CD14-positive monocyte (primary cell): ENCODE results near the gene PCCA. TPM values are rescaled to one million over a fixed set of nuclear protein-coding genes. Genes with fewer than 3 reads are reported as not detected.

Experiments used
- DNase-seq, 3 donors: peaks; one replicate each; pipeline ENCODE4 v3.0.0-alpha.2; 2011 to 2022
- H2AFZ ChIP-seq: 2 replicates; pipeline ENCODE4 v1.6.0; 2012; ENCODE audit warnings: mild to moderate bottlenecking, low read depth, low read length, inconsistent platforms; ENCODE audit not compliant: insufficient read depth, poor library complexity, severe bottlenecking
- H3K27ac ChIP-seq, 2 donors: 1 replicate in 1 of 2; 2 replicates in 1 of 2; pipeline ENCODE4 v1.5.1; 2012 to 2013; ENCODE audit warnings: low read length in 2 of 2, control low read depth in 1 of 2, inconsistent platforms in 1 of 2, low read depth in 1 of 2, mild to moderate bottlenecking in 1 of 2
- H3K27me3 ChIP-seq, 2 donors: one replicate each; pipeline versions ENCODE4 v1.6.0 to v1.6.1; 2011 to 2013; ENCODE audit warnings: low read length in 2 of 2; ENCODE audit not compliant: control insufficient read depth in 2 of 2, insufficient read depth in 2 of 2
- H3K36me3 ChIP-seq, 2 donors: replicated peaks in 1 of 2; 1 replicate in 1 of 2; 2 replicates in 1 of 2; pipeline versions ENCODE4 v1.5.1 to v1.6.1; 2012 to 2013; ENCODE audit warnings: low read length in 2 of 2, control low read depth in 1 of 2, inconsistent platforms in 1 of 2, mild to moderate bottlenecking in 1 of 2; ENCODE audit not compliant: insufficient read depth in 2 of 2, control insufficient read depth in 1 of 2
- H3K4me1 ChIP-seq, 2 donors: 1 replicate in 1 of 2; 2 replicates in 1 of 2; pipeline versions ENCODE4 v1.5.1 to v1.6.1; 2012 to 2013; ENCODE audit warnings: low read length in 2 of 2, control low read depth in 1 of 2, inconsistent platforms in 1 of 2, mild to moderate bottlenecking in 1 of 2, moderate library complexity in 1 of 2; ENCODE audit not compliant: insufficient read depth in 2 of 2, control insufficient read depth in 1 of 2
- H3K4me2 ChIP-seq: replicated peaks from 2 replicates; pipeline ENCODE3; 2012; ENCODE audit warnings: low read length, moderate library complexity, mild to moderate bottlenecking; ENCODE audit not compliant: poor library complexity, severe bottlenecking; ENCODE audit errors: extremely low read depth
- H3K4me3 ChIP-seq, 3 experiments: fragments of 200-600 bp in 1 of 3; sonication (generic) in 1 of 3; replicated peaks in 1 of 3; 1 replicate in 2 of 3; 2 replicates in 1 of 3; pipeline ENCODE4 v1.5.1; 2011 to 2013; ENCODE audit warnings: low read length in 3 of 3, mild to moderate bottlenecking in 3 of 3, control low read depth in 2 of 3, low read depth in 2 of 3, inconsistent platforms in 1 of 3, moderate library complexity in 1 of 3
- H3K79me2 ChIP-seq: 2 replicates; pipeline ENCODE4 v1.6.0; 2012; ENCODE audit warnings: mild to moderate bottlenecking, control low read depth, inconsistent platforms, low read length, moderate library complexity; ENCODE audit not compliant: insufficient read depth
- H3K9ac ChIP-seq: 2 replicates; pipeline ENCODE4 v1.6.0; 2017; ENCODE audit warnings: low read length, mild to moderate bottlenecking; ENCODE audit not compliant: insufficient read depth, poor library complexity, severe bottlenecking
- H3K9me3 ChIP-seq, 2 donors: replicated peaks in 1 of 2; 1 replicate in 1 of 2; 2 replicates in 1 of 2; pipeline versions ENCODE4 v1.5.1 to v1.6.1; 2012 to 2013; ENCODE audit warnings: low read length in 2 of 2, control low read depth in 1 of 2; ENCODE audit not compliant: control insufficient read depth in 1 of 2, insufficient read depth in 1 of 2
- H4K20me1 ChIP-seq: 2 replicates; pipeline ENCODE4 v1.6.0; 2012; ENCODE audit warnings: mild to moderate bottlenecking, low read length, control low read depth, moderate library complexity; ENCODE audit not compliant: insufficient read depth
- H3K27ac Mint-ChIP-seq, 7 donors: one replicate each; pipeline ENCODE4 v1.8.0; 2020; ENCODE audit warnings: mild to moderate bottlenecking in 7 of 7, mixed read lengths in 7 of 7, moderate library complexity in 6 of 7, inconsistent platforms in 2 of 7
- H3K27me3 Mint-ChIP-seq, 3 donors: one replicate each; pipeline ENCODE4 v1.8.0; 2021 to 2022; ENCODE audit warnings: low read depth in 3 of 3, mild to moderate bottlenecking in 3 of 3, mixed read lengths in 3 of 3, moderate library complexity in 3 of 3, inconsistent platforms in 1 of 3
- H3K36me3 Mint-ChIP-seq, 2 donors: one replicate each; pipeline ENCODE4 v1.8.0; 2020; ENCODE audit warnings: mixed read lengths in 2 of 2, inconsistent platforms in 1 of 2, mild to moderate bottlenecking in 1 of 2
- H3K4me1 Mint-ChIP-seq: one replicate; pipeline ENCODE4 v1.8.0; 2020; ENCODE audit warnings: mild to moderate bottlenecking, mixed read lengths
- H3K4me3 Mint-ChIP-seq, 2 donors: one replicate each; pipeline ENCODE4 v1.8.0; 2020; ENCODE audit warnings: mild to moderate bottlenecking in 2 of 2, mixed read lengths in 2 of 2, moderate library complexity in 1 of 2
- H3K9me3 Mint-ChIP-seq, 7 donors: one replicate each; pipeline ENCODE4 v1.8.0; 2020 to 2022; ENCODE audit warnings: mixed read lengths in 7 of 7, mild to moderate bottlenecking in 6 of 7, moderate library complexity in 6 of 7, inconsistent platforms in 2 of 7
- CTCF ChIP-seq: fragments of 200-600 bp; IDR thresholded peaks from one replicate; pipeline ENCODE4 v1.8.0; 2022; ENCODE audit warnings: antibody characterized with exemption, mild to moderate bottlenecking
- WGBS: methylation state at CpG from one replicate; pipeline ENCODE4 v1.1.5; 2013; ENCODE audit warnings: missing lambda C conversion rate; ENCODE audit not compliant: insufficient coverage; 5-methylcytosine and 5-hydroxymethylcytosine counted together
- intact Hi-C, 2 donors: fragments of 100-400 bp; cut with micrococcal nuclease; formaldehyde crosslinking; loops; one replicate each; pipeline versions ENCODE4 v1.15.0 to v1.15.1; 2023
- polyA plus RNA-seq, 3 donors: library from polyadenylated mRNA; depleted of rRNA in 1 of 3; unstranded in 2 of 3; stranded (reverse) in 1 of 3; fragments of 300-500 nt in 2 of 3; fragments of >200 nt in 1 of 3; fragmentation: Illumina TruSeq in 2 of 3; gene quantifications; 1 replicate in 2 of 3; 2 replicates in 1 of 3; pipeline ENCODE4 v1.2.3, GENCODE V29; 2012 to 2021

PCCA gene
- polyA plus RNA-seq, 3 donors, result 4.4 to 13.5 (median 11.9) TPM

GRCh38 chr13:100106005-100106404 lies 17.1 kb downstream of the PCCA start:
- Histone ChIP-seq H2AFZ (no peak overlapping the region), H3K36me3 (no peaks in the 10 kb centered on the region), H3K79me2 (no peaks in the 10 kb centered on the region), H3K4me2 (no peak overlapping the region), H3K4me3 (no peak overlapping the region), H3K9me3 (no peaks in the 10 kb centered on the region), H3K27ac (no peak overlapping the region), H3K4me1 (no peaks in the 10 kb centered on the region), H4K20me1 (no peaks in the 10 kb centered on the region), H3K27me3 (no peaks in the 10 kb centered on the region), H3K9ac (no peak overlapping the region)
- peaks cover 8 to 10% of the 10 kb centered on the region in 2 donors for H3K36me3 Mint-ChIP-seq
- H3K4me1 Mint-ChIP-seq, result no peaks in the 10 kb centered on the region
- intact Hi-C loops, result no loop called here
- no peak overlapping the region for H3K27ac Mint-ChIP-seq
- peaks cover 0 to 2% (median 0%) of the 10 kb centered on the region in 7 donors for H3K9me3 Mint-ChIP-seq
- no peak for TF ChIP-seq CTCF
- peaks cover 0 to 3% (median 0%) of the 10 kb centered on the region in 3 donors for H3K27me3 Mint-ChIP-seq
- no CpG with 5 or more reads among the region's 2 CpGs for WGBS
- H3K4me3 Mint-ChIP-seq, result no peak overlapping the region
- no peak for DNase-seq

- Mint-ChIP-seq H3K27ac (no peak overlapping the region), H3K9me3 (peaks cover 0 to 2% (median 0%) of the 10 kb centered on the region in 7 donors), H3K36me3 (peaks cover 8 to 10% of the 10 kb centered on the region in 2 donors), H3K4me1 (no peaks in the 10 kb centered on the region), H3K4me3 (no peak overlapping the region), H3K27me3 (peaks cover 0 to 3% (median 0%) of the 10 kb centered on the region in 3 donors)
- no peak overlapping the region for H3K4me2 ChIP-seq
- H3K36me3 ChIP-seq, result no peaks in the 10 kb centered on the region
- H3K79me2 ChIP-seq, result no peaks in the 10 kb centered on the region
- intact Hi-C loops, result no loop called here
- H2AFZ ChIP-seq, result no peak overlapping the region
- H4K20me1 ChIP-seq, result no peaks in the 10 kb centered on the region
- H3K4me1 ChIP-seq, result no peaks in the 10 kb centered on the region
- no peak overlapping the region for H3K4me3 ChIP-seq
- DNase-seq, result no peak
- no peak overlapping the region for H3K9ac ChIP-seq
- TF ChIP-seq CTCF, result no peak
- no peak overlapping the region for H3K27ac ChIP-seq
- WGBS, result no CpG with 5 or more reads among the region's 4 CpGs
- H3K27me3 ChIP-seq, result no peaks in the 10 kb centered on the region
- H3K9me3 ChIP-seq, result no peaks in the 10 kb centered on the region
These were observed 17.8 kb downstream of the PCCA start for GRCh38 chr13:100106705-100107104.
